GM23338 (cell line): ENCODE results near the gene DCDC1. TPM values are rescaled to one million over a fixed set of nuclear protein-coding genes. Genes with fewer than 3 reads are reported as not detected.

Experiments
- ATAC-seq: fragments of 200-7000 bp; cut with Tn5 transposase; 3 replicates; pipeline ENCODE4 v1.9.1; 2020
- DNase-seq: peaks from one replicate; pipeline ENCODE4 v3.0.0-alpha.2; 2015; ENCODE audit warnings: low spot score
- H2AFZ ChIP-seq: fragments of 200-600 bp; sonication (generic); 2 replicates; pipeline ENCODE4 v1.8.0; 2016; ENCODE audit warnings: antibody characterized with exemption, mild to moderate bottlenecking, moderate library complexity
- H3F3A ChIP-seq: fragments of 200-600 bp; sonication (generic); replicated peaks from 2 replicates; pipeline ENCODE4 v1.8.0; 2017; ENCODE audit warnings: antibody characterized with exemption, mixed run types, low read depth
- H3K27ac ChIP-seq: fragments of 200-600 bp; sonication (generic); 2 replicates; pipeline ENCODE4 v1.6.1; 2016; ENCODE audit warnings: low read depth
- H3K27me3 ChIP-seq: fragments of 200-600 bp; sonication (generic); 2 replicates; pipeline ENCODE4 v1.8.0; 2016; ENCODE audit warnings: mild to moderate bottlenecking, mixed run types, moderate library complexity; ENCODE audit not compliant: insufficient read depth
- H3K36me3 ChIP-seq: fragments of 200-600 bp; sonication (generic); 2 replicates; pipeline ENCODE4 v1.8.0; 2016; ENCODE audit warnings: mild to moderate bottlenecking; ENCODE audit not compliant: insufficient read depth
- H3K4me1 ChIP-seq: fragments of 200-600 bp; sonication (generic); 2 replicates; pipeline ENCODE4 v1.8.0; 2016; ENCODE audit warnings: mild to moderate bottlenecking, moderate library complexity; ENCODE audit not compliant: insufficient read depth
- H3K4me2 ChIP-seq: fragments of 200-600 bp; sonication (generic); 2 replicates; pipeline ENCODE4 v1.7.1; 2017; ENCODE audit warnings: mixed run types
- H3K4me3 ChIP-seq: fragments of 200-600 bp; sonication (generic); 2 replicates; pipeline ENCODE4 v1.6.1; 2016; ENCODE audit warnings: mixed run types
- H3K79me2 ChIP-seq: fragments of 200-600 bp; sonication (generic); replicated peaks from 2 replicates; pipeline ENCODE4 v1.8.0; 2017; ENCODE audit warnings: mild to moderate bottlenecking; ENCODE audit not compliant: insufficient read depth
- H3K9me2 ChIP-seq: fragments of 200-600 bp; sonication (generic); 2 replicates; pipeline ENCODE4 v1.8.0; 2017; ENCODE audit not compliant: insufficient read depth
- H4K20me1 ChIP-seq: fragments of 200-600 bp; sonication (generic); replicated peaks from 2 replicates; pipeline ENCODE4 v1.8.0; 2017; ENCODE audit warnings: mild to moderate bottlenecking; ENCODE audit not compliant: insufficient read depth
- H3K27ac Mint-ChIP-seq: 2 replicates; pipeline ENCODE4 v1.8.0; 2020; ENCODE audit warnings: inconsistent platforms, mild to moderate bottlenecking, moderate library complexity, mixed read lengths
- H3K27me3 Mint-ChIP-seq: 3 replicates; pipeline ENCODE4 v1.8.0; 2022; ENCODE audit warnings: low read depth, mild to moderate bottlenecking, moderate library complexity, mixed read lengths, inconsistent platforms; ENCODE audit not compliant: insufficient read depth, poor library complexity
- H3K36me3 Mint-ChIP-seq: 3 replicates; pipeline ENCODE4 v1.8.0; 2021; ENCODE audit warnings: low read depth, mild to moderate bottlenecking, inconsistent platforms, moderate library complexity, mixed read lengths
- H3K4me1 Mint-ChIP-seq: 3 replicates; pipeline ENCODE4 v1.8.0; 2020; ENCODE audit warnings: mild to moderate bottlenecking, inconsistent platforms, mixed read lengths
- H3K4me3 Mint-ChIP-seq: 3 replicates; pipeline ENCODE4 v1.8.0; 2021; ENCODE audit warnings: moderate library complexity, mild to moderate bottlenecking, inconsistent platforms, mixed read lengths
- H3K9me3 Mint-ChIP-seq: 3 replicates; pipeline ENCODE4 v1.8.0; 2020; ENCODE audit warnings: moderate library complexity, mild to moderate bottlenecking, inconsistent platforms, mixed read lengths
- CREB1 ChIP-seq: fragments of 250-450 bp; sonication (Bioruptor Pico); IDR thresholded peaks from 2 replicates; pipeline ENCODE4 v1.5.0; 2020; ENCODE audit warnings: low read depth, mild to moderate bottlenecking, moderate library complexity
- EZH2phosphoT487 ChIP-seq: fragments of 200-600 bp; sonication (generic); IDR thresholded peaks from one replicate; pipeline ENCODE4 v1.8.1; 2018; ENCODE audit warnings: antibody characterized with exemption; ENCODE audit not compliant: unreplicated experiment
- NANOG ChIP-seq: IDR thresholded peaks from 2 replicates; pipeline ENCODE4 v1.6.1; 2016; ENCODE audit warnings: antibody characterized with exemption, borderline replicate concordance
- POLR2AphosphoS5 ChIP-seq: IDR thresholded peaks from 2 replicates; pipeline ENCODE4 v1.6.1; 2016; ENCODE audit warnings: antibody characterized with exemption, low read depth
- STAT1 ChIP-seq: IDR thresholded peaks from one replicate; pipeline ENCODE4 v1.6.1; 2016; ENCODE audit warnings: antibody characterized with exemption; ENCODE audit not compliant: unreplicated experiment
- ZNF114 ChIP-seq: fragments of 250-450 bp; sonication (Bioruptor Pico); IDR thresholded peaks from 2 replicates; pipeline ENCODE4 v1.5.0; 2020; ENCODE audit warnings: mild to moderate bottlenecking, moderate library complexity
- ZNF331 ChIP-seq: fragments of 250-450 bp; sonication (Bioruptor Pico); IDR thresholded peaks from 2 replicates; pipeline ENCODE4 v1.5.0; 2020; ENCODE audit warnings: low read depth, mild to moderate bottlenecking, moderate library complexity
- polyA plus RNA-seq: library from polyadenylated mRNA; unstranded; fragments of >200 nt; fragmentation: Nextera tagmentation; extraction: Ambion mirVana; gene quantifications from 2 replicates; pipeline ENCODE4 v1.2.1, GENCODE V29; 2016
- total RNA-seq: library from RNA; depleted of rRNA; stranded (reverse); fragments of >200 nt; shearing (Covaris generic); gene quantifications from 2 replicates; pipeline ENCODE4 v1.2.3, GENCODE V29; 2014
- TF ChIP-seq, protein P1 (sequence below): IDR thresholded peaks from one replicate; pipeline ENCODE4 v1.6.1; 2018; ENCODE audit warnings: antibody characterized with exemption; ENCODE audit not compliant: unreplicated experiment
- TF ChIP-seq, protein P2 (sequence below): IDR thresholded peaks from 2 replicates; pipeline ENCODE4 v1.6.1; 2016; ENCODE audit warnings: antibody characterized with exemption
- TF ChIP-seq, protein P3 (sequence below), 2 experiments: fragments of 200-600 bp in 1 of 2; sonication (generic) in 1 of 2; conservative IDR thresholded peaks; 2 replicates each; pipeline versions ENCODE4 v1.5.1 to v1.6.1; 2016 to 2017; ENCODE audit warnings: antibody characterized with exemption in 2 of 2, low read depth in 2 of 2, mild to moderate bottlenecking in 2 of 2, moderate library complexity in 1 of 2

The DCDC1 gene
- total and polyA plus RNA-seq, 2 experiments from 2014 or later, result 0.56 to 0.58 TPM

DNA sequence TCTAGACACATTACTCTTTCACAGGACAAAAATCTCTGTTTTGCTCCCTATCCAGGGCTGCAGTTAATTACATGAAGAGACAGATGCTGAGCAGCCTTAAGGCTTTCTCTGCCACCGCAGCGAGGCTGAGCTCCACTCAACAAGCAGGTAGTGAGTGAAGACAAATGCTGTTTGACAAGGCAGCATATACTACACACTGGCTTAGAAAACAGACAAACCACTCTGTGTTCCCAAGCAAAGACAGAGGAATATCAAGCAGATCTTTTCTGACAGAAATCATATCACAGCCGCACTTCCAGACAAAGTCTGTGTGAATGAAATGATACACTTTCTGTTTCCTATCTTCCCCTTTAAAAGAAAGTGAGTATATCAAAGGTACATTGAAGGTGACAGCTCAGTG, 368.1 kb downstream of the DCDC1 start:
- no peak overlapping the region for H3K27ac Mint-ChIP-seq
- DNase-seq, result no peak
- H3K4me1 ChIP-seq, result no peaks in the 10 kb centered on the region
- H3F3A ChIP-seq, result no peaks in the 10 kb centered on the region
- no peak overlapping the region for H3K4me3 ChIP-seq
- no peaks in the 10 kb centered on the region for H3K27me3 Mint-ChIP-seq
- H3K9me3 Mint-ChIP-seq, result no peaks in the 10 kb centered on the region
- no peak overlapping the region for H3K4me2 ChIP-seq
- H3K27me3 ChIP-seq, result no peaks in the 10 kb centered on the region
- no peak overlapping the region for H3K4me3 Mint-ChIP-seq
- TF ChIP-seq POLR2AphosphoS5 (no peak), CREB1 (CRISPR knock-in tag) (no peak), EZH2phosphoT487 (no peak), NANOG (no peak), ZNF331 (CRISPR knock-in tag) (no peak), ZNF114 (CRISPR knock-in tag) (no peak)
- TF ChIP-seq, protein P1, sequence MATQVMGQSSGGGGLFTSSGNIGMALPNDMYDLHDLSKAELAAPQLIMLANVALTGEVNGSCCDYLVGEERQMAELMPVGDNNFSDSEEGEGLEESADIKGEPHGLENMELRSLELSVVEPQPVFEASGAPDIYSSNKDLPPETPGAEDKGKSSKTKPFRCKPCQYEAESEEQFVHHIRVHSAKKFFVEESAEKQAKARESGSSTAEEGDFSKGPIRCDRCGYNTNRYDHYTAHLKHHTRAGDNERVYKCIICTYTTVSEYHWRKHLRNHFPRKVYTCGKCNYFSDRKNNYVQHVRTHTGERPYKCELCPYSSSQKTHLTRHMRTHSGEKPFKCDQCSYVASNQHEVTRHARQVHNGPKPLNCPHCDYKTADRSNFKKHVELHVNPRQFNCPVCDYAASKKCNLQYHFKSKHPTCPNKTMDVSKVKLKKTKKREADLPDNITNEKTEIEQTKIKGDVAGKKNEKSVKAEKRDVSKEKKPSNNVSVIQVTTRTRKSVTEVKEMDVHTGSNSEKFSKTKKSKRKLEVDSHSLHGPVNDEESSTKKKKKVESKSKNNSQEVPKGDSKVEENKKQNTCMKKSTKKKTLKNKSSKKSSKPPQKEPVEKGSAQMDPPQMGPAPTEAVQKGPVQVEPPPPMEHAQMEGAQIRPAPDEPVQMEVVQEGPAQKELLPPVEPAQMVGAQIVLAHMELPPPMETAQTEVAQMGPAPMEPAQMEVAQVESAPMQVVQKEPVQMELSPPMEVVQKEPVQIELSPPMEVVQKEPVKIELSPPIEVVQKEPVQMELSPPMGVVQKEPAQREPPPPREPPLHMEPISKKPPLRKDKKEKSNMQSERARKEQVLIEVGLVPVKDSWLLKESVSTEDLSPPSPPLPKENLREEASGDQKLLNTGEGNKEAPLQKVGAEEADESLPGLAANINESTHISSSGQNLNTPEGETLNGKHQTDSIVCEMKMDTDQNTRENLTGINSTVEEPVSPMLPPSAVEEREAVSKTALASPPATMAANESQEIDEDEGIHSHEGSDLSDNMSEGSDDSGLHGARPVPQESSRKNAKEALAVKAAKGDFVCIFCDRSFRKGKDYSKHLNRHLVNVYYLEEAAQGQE, result no peak
- TF ChIP-seq, protein P2, sequence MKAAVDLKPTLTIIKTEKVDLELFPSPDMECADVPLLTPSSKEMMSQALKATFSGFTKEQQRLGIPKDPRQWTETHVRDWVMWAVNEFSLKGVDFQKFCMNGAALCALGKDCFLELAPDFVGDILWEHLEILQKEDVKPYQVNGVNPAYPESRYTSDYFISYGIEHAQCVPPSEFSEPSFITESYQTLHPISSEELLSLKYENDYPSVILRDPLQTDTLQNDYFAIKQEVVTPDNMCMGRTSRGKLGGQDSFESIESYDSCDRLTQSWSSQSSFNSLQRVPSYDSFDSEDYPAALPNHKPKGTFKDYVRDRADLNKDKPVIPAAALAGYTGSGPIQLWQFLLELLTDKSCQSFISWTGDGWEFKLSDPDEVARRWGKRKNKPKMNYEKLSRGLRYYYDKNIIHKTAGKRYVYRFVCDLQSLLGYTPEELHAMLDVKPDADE, result no peak
- H4K20me1 ChIP-seq, result no peaks in the 10 kb centered on the region
- H3K79me2 ChIP-seq, result no peaks in the 10 kb centered on the region
- H2AFZ ChIP-seq, result no peak overlapping the region
- no peaks in the 10 kb centered on the region for H3K36me3 ChIP-seq
- H3K27ac ChIP-seq, result no peak overlapping the region
- H3K9me2 ChIP-seq, result peaks cover 5% of the 10 kb centered on the region; the same call in 1 of the 2 replicates
- no peak for ATAC-seq
- no peaks in the 10 kb centered on the region for H3K36me3 Mint-ChIP-seq
- no peaks in the 10 kb centered on the region for H3K4me1 Mint-ChIP-seq

DNA sequence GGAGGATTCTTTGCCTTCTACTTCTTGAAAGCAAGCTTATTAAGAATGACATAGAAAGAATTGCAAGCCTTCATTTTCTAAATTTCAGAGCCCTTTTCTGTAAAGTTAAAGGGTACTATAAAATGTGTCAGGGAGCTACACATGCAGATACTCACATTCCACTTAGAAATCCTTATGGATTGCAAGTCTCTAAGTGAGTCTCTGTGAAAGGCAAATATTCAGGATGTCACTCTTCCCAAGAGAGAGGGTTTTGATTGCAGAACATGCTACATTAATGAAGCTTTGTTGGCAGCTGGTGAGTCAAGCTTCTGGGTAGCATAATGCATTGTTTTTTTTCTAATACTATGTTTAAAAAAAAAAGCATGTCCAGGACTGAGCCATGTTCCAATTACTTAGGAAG, 369.2 kb downstream of the DCDC1 start:
- no peak for ATAC-seq
- no peaks in the 10 kb centered on the region for H3K79me2 ChIP-seq
- no peaks in the 10 kb centered on the region for H3K36me3 ChIP-seq
- H3K4me2 ChIP-seq, result no peak overlapping the region
- H3K27me3 Mint-ChIP-seq, result no peaks in the 10 kb centered on the region
- no peaks in the 10 kb centered on the region for H3K4me1 ChIP-seq
- H3K9me2 ChIP-seq, result peaks cover 3% of the 10 kb centered on the region; the same call in 1 of the 2 replicates
- H4K20me1 ChIP-seq, result no peaks in the 10 kb centered on the region
- H3K4me3 Mint-ChIP-seq, result no peak overlapping the region
- no peaks in the 10 kb centered on the region for H3K9me3 Mint-ChIP-seq
- no peak overlapping the region for H2AFZ ChIP-seq
- H3K27ac Mint-ChIP-seq, result no peak overlapping the region
- no peaks in the 10 kb centered on the region for H3K36me3 Mint-ChIP-seq
- H3K27ac ChIP-seq, result no peak overlapping the region
- no peak overlapping the region for H3K4me3 ChIP-seq
- no peaks in the 10 kb centered on the region for H3K4me1 Mint-ChIP-seq
- no peaks in the 10 kb centered on the region for H3F3A ChIP-seq
- no peaks in the 10 kb centered on the region for H3K27me3 ChIP-seq
- no peak for DNase-seq
- TF ChIP-seq STAT1 (no peak), POLR2AphosphoS5 (no peak), CREB1 (CRISPR knock-in tag) (no peak)
- TF ChIP-seq, protein P3, sequence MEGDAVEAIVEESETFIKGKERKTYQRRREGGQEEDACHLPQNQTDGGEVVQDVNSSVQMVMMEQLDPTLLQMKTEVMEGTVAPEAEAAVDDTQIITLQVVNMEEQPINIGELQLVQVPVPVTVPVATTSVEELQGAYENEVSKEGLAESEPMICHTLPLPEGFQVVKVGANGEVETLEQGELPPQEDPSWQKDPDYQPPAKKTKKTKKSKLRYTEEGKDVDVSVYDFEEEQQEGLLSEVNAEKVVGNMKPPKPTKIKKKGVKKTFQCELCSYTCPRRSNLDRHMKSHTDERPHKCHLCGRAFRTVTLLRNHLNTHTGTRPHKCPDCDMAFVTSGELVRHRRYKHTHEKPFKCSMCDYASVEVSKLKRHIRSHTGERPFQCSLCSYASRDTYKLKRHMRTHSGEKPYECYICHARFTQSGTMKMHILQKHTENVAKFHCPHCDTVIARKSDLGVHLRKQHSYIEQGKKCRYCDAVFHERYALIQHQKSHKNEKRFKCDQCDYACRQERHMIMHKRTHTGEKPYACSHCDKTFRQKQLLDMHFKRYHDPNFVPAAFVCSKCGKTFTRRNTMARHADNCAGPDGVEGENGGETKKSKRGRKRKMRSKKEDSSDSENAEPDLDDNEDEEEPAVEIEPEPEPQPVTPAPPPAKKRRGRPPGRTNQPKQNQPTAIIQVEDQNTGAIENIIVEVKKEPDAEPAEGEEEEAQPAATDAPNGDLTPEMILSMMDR (conservative IDR thresholded peaks at IDR 0.05; ENCODE audit: low read depth in 2 of 2), result no peak
- TF ChIP-seq, protein P2, result no peak
